ENCODE results near the gene RAB3C.

DNA sequence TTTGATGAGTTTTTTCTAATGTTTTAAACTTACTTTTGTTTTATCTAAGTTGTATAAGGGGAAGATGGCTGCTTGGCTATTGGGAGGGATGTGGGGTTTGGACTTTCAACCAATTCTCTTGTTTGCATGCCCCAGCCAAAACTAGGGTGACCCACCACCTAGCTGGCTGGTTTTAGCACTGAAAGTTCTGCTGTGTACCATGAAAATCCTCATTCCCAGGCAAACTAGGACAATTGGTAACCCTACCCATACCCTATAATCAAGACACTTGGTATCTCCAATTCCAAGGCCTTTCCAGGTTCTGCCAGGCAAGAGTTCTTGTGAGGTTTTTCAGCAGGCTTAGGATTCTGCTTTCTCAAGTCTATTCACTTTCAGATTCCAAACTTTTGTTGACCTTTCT, 13.1 kb downstream of the RAB3C start:
- TF ChIP-seq, protein P1, sequence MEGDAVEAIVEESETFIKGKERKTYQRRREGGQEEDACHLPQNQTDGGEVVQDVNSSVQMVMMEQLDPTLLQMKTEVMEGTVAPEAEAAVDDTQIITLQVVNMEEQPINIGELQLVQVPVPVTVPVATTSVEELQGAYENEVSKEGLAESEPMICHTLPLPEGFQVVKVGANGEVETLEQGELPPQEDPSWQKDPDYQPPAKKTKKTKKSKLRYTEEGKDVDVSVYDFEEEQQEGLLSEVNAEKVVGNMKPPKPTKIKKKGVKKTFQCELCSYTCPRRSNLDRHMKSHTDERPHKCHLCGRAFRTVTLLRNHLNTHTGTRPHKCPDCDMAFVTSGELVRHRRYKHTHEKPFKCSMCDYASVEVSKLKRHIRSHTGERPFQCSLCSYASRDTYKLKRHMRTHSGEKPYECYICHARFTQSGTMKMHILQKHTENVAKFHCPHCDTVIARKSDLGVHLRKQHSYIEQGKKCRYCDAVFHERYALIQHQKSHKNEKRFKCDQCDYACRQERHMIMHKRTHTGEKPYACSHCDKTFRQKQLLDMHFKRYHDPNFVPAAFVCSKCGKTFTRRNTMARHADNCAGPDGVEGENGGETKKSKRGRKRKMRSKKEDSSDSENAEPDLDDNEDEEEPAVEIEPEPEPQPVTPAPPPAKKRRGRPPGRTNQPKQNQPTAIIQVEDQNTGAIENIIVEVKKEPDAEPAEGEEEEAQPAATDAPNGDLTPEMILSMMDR (IDR thresholded peaks at IDR 0.05; ENCODE audit: low read depth, low read length), result no peak
- TF ChIP-seq EZH2phosphoT487 (IDR thresholded peaks at IDR 0.05; ENCODE audit: low read depth), result no peak
